GM10266 (cell line): ENCODE measurements around the gene OR2AT4.

ENCODE experiments used
- DNase-seq: peaks from one replicate; pipeline ENCODE4 v3.0.0; 2012; ENCODE audit errors: extremely low spot score
- CTCF ChIP-seq: IDR thresholded peaks from 2 replicates; pipeline ENCODE4 v1.5.1; 2012; ENCODE audit warnings: mild to moderate bottlenecking, low read depth; ENCODE audit not compliant: control insufficient read depth, insufficient read depth; ENCODE audit errors: missing control alignments

OR2AT4 gene

GRCh38 chr11:75076671-75077070, 20.0 kb downstream of the OR2AT4 start:
- no peak for TF ChIP-seq CTCF
- no peak for DNase-seq

GRCh38 chr11:75073459-75074190, 23.1 kb downstream of the OR2AT4 start:
- TF ChIP-seq CTCF: no peak
- no peak for DNase-seq

GRCh38 chr11:75072582-75072981, 24.1 kb downstream of the OR2AT4 start:
- DNase-seq: no peak
- no peak for TF ChIP-seq CTCF

GRCh38 chr11:75069473-75069872, 27.2 kb downstream of the OR2AT4 start:
- no peak for DNase-seq
- no peak for TF ChIP-seq CTCF

GRCh38 chr11:75068993-75069392, 27.7 kb downstream of the OR2AT4 start:
- no peak for TF ChIP-seq CTCF
- no peak for DNase-seq

- no peak for TF ChIP-seq CTCF
- DNase-seq: no peak
Measured at GRCh38 chr11:75068559-75068958, 28.1 kb downstream of the OR2AT4 start.

- TF ChIP-seq CTCF: no peak
- DNase-seq: no peak
Measured at GRCh38 chr11:75066061-75066460, 30.6 kb downstream of the OR2AT4 start.
